Bone marrow (tissue), 2 donors: ENCODE measurements around the gene MAGI2.

Experiments used
- DNase-seq, 2 donors: peaks; one replicate each; lab custom pipeline; 2025; lab: John Stamatoyannopoulos, UW

Gene MAGI2

GRCh38 chr7:79257959-79258358 lies 195.5 kb downstream of the MAGI2 start:
- no peak for DNase-seq

- DNase-seq: no peak
Observed at GRCh38 chr7:79245623-79246249, 207.7 kb downstream of the MAGI2 start.

- DNase-seq: no peak
Observed at GRCh38 chr7:79244482-79244881, 209.0 kb downstream of the MAGI2 start.

GRCh38 chr7:79241288-79242060 lies 212.0 kb downstream of the MAGI2 start:
- DNase-seq: no peak

GRCh38 chr7:79240413-79240812 lies 213.1 kb downstream of the MAGI2 start:
- no peak for DNase-seq

- no peak for DNase-seq
Observed at GRCh38 chr7:79236352-79237028, 217.0 kb downstream of the MAGI2 start.

GRCh38 chr7:79227044-79227443 lies 226.4 kb downstream of the MAGI2 start:
- DNase-seq: no peak

GRCh38 chr7:79221211-79221610 lies 232.3 kb downstream of the MAGI2 start:
- no peak for DNase-seq

- DNase-seq: no peak
Observed at GRCh38 chr7:79217976-79218626, 235.4 kb downstream of the MAGI2 start.

- no peak for DNase-seq
Observed at GRCh38 chr7:79217468-79217867, 236.0 kb downstream of the MAGI2 start.

- no peak for DNase-seq
Observed at GRCh38 chr7:79216236-79216635, 237.2 kb downstream of the MAGI2 start.

- DNase-seq: no peak
Observed at GRCh38 chr7:79212334-79212733, 241.1 kb downstream of the MAGI2 start.

GRCh38 chr7:79211724-79212123 lies 241.7 kb downstream of the MAGI2 start:
- DNase-seq: no peak

- no peak for DNase-seq
Observed at GRCh38 chr7:79199961-79200360, 253.5 kb downstream of the MAGI2 start.

- no peak for DNase-seq
Observed at GRCh38 chr7:79199266-79199665, 254.2 kb downstream of the MAGI2 start.

- no peak for DNase-seq
Observed at GRCh38 chr7:79185605-79186004, 267.9 kb downstream of the MAGI2 start.

GRCh38 chr7:79182283-79182682 lies 271.2 kb downstream of the MAGI2 start:
- no peak for DNase-seq

- DNase-seq: no peak
Observed at GRCh38 chr7:79180533-79180932, 272.9 kb downstream of the MAGI2 start.

GRCh38 chr7:79176859-79177477 lies 276.5 kb downstream of the MAGI2 start:
- DNase-seq: no peak

- DNase-seq: no peak
Observed at GRCh38 chr7:79175374-79175773, 278.1 kb downstream of the MAGI2 start.

- no peak for DNase-seq
Observed at GRCh38 chr7:79165225-79165624, 288.2 kb downstream of the MAGI2 start.

- no peak for DNase-seq
Observed at GRCh38 chr7:79159040-79159664, 294.3 kb downstream of the MAGI2 start.
